Measurements from ENCODE around the gene CNTNAP2.

Gene CNTNAP2

DNA sequence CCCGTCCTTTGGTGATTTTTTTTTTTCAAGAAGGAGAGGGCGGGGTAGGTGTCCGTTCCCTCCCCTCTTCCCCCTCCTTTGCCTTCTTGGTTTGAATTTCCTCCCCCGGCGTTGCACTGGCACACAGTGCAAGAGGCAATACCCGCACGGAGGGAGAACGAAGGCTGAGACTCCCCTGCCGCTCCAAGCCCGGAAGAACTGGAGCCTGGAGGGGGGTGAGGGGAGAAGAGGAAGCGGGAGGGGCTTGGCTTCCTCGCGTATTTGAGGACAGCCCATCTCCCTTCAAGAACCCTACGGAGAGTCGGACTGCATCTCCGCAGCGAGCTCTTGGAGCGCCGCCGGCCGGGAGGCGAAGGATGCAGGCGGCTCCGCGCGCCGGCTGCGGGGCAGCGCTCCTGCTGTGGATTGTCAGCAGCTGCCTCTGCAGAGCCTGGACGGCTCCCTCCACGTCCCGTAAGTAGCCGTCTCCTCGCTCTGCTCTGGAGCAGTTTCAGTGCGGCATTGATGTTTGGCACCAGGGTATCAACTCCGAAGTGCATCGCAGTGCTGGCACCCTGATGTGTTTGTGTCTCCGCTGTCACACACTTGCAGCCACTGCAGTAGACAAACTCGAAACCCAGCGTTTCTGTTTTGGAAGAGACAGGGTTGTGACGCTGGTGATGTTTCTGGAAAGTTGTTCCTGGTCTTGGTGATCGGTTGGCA is at the start of gene CNTNAP2:
Gene CNTNAP2 (plus strand): TSS at position 281 of the 702 bp plus-strand sequence. CDS start 76 bp downstream, at position 357.
- no peak for DNase-seq

DNA sequence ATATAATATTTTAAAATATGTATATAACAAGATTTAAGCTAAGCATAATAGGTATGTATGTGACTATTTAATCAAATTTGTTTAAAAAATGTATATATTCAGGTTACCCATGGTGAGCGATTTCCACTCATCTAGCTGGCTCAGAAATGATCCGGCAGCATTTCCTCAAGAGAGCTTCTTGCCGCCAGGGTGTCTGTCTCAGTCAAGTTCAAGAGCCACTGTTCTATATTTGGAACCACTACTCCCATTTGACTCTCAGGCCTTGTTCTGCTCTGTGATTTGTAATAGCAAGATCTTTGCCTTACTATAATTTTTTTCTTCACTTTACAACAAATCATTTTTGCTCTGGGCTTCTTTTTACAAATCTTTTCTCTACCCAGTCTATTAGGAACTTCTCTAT is 48.7 kb upstream of the CNTNAP2 start:
- no peak for DNase-seq

DNA sequence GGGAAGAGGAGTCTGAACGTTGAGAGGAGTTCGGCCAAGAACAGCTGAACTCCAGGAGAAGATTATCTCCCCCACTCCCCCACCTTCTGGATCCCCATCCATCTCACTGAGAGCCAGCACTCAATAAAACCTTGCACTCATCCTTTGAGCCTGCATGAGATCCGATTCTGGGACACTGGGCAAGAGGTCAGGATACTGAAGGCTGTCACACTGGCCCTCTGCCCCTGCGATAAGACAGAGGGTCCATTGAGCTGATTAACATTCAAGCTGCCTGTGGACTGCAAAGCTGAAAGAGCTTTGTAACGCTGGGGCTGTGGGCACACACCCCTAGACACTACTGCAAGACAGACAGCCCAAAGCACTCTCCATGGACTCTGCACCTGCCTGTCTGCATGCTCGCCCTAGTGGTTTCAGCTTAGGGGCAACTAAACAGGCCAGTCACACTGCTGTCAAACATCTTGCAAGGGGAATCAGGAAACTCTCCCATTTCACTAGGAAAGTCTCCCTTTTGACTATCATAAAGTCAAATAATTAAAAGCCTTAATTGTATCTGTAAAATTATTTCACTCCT is 42.3 kb upstream of the CNTNAP2 start:
- DNase-seq: no peak

DNA sequence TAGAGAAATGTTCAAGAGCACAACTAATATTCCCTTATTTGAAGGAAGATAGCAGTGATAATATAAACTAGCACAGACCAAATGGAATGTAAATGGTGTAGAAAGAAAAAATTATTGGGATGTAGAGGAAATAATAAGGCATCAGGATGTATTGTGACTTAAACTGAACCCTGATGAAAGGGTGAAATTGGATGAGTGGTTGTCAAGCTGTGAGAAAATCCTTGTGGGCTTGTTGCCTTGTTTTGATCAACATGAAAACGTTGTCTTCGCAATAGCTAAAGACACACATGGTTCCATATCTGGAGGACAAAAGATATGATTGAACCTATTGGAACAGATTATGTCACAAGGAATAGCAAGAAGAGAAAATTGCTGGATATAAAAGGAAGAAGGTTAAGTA is 40.3 kb upstream of the CNTNAP2 start:
- no peak for DNase-seq

DNA sequence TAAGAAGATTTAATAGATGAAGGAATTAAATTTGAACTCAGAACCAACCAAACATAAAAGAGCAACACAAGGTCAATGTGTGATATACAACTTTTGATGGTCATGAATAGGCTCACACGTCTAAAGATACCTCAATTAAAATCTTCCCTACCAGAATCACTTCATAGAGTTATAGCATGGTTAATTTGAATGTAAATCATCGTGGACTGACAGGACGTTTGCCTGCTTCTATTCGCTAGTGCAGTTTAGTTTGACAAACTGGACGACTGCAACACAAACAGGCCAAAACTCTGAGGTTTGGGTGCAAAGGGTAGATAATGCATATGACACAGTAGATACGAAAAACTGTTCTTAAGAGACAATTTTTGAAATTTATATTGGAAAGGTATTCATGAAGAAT is 32.5 kb upstream of the CNTNAP2 start:
- no peak for DNase-seq

DNA sequence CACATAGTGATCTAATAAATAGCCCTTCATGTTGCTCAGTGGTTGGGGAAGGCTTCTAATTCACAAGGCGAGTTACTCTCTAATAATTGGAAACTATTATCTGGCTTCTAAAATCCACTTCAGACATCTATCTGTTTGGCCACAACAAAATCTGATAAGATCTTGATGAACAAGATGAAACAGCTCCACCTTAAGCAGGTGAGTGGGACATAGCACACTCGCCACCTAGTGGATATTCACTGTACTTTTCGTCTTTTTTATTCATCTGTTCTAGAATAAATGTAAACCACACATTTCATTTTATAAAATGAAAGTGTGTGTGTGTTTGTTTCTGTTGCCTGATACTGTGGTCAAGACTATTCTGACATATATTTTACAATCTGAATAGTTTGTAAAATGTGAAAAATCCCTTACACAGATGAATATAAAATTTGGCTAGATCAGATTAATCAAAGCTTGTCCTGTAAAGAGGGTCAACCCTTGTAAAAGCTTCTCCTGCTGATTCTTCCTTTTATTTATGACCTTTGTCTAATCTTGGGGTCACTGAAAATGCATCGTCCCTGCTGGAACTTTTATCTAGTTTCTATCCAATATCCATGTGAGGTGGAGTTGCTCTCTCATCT is 26.5 kb upstream of the CNTNAP2 start:
- no peak for DNase-seq

DNA sequence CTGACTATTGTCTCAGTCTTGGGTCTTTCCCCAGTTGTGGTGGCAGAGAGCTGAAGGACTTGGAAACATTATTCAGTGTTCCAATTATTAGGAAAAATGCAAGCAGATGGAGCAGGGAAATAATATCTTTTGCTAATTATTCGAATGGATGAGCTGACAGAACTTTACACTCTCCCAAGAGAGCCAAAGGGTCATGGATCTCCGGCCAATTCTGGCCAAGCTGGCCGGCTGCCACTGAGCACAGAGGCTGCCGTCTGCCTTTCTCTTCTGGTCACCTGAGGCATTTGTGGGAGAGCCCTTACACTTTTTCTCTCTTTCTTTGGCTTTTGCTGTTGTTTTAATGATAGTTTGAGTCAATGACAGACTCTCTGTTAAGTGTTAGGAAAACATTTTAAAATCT is 22.2 kb upstream of the CNTNAP2 start:
- no peak for DNase-seq

DNA sequence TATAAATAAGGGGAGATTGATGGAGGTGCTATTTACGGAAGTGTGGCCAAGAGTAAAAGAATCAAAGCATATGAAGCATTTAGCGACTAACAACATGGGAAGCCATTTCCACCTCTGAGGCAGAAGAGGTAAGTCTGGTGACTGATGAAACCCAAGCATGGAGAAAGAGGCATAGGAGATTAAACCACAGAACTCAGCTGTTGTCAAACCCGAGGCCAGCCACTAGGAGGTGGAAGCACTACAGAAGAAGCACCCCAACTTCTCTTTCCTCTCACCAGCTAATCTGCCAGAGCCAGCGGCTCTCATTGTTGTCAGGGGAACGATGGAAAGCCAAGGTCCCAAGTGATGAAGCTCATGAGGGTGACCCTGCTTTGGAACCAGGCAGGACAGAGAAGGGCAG is 19.6 kb upstream of the CNTNAP2 start:
- DNase-seq: no peak

DNA sequence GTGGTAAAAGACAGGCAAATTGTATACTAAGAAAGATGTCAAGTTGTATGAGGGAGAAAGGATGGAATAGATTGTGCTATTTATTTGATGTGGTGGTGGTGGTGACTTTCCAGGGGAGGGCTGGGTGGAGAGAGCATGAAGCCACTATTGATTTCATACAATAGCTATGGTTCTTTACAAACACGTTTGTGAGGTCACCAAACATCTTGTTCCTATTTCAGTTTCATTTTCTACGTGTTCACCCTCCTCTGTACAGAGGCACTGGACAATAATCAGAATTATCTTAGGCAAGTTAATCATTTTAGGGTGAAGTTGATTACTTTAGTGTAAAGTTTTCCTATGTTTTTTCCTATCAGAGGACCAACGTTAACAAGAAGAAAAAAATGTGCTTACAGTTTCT is 10.3 kb upstream of the CNTNAP2 start:
- no peak for DNase-seq

DNA sequence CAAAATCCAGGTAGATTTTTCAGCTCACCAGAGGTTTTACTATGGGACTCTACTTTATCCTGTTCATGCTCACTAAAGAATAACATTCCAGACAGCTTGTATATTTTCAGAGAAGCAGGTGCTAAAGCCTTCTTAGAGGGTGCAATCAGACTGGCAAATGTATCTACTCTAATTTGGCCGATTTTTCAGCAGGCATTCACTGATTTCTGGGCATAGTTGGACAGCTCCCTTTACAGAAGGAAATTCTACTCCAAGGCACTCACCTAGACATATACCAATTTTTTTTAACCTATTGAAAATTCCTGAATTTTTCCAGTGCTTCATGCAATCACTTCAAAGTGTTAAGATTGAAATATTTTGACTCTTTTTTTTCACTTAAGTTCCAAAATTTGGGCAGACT is 3.8 kb upstream of the CNTNAP2 start:
- DNase-seq: no peak

DNA sequence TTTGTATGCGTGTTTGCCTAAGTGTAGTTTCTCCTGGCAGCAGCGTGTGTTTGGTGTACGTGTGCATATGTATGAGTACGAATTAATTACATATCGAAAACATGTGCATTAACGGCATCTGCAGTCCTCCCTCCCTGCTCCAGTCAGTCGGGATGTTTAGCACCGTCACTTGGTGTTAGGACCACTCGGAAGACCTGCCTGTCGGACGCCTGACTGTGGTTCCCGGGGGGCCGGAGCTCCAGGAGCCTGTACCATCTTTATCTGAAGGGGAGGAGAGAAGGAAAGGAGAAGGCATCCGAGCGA is 1.1 kb upstream of the CNTNAP2 start:
- DNase-seq: no peak

DNA sequence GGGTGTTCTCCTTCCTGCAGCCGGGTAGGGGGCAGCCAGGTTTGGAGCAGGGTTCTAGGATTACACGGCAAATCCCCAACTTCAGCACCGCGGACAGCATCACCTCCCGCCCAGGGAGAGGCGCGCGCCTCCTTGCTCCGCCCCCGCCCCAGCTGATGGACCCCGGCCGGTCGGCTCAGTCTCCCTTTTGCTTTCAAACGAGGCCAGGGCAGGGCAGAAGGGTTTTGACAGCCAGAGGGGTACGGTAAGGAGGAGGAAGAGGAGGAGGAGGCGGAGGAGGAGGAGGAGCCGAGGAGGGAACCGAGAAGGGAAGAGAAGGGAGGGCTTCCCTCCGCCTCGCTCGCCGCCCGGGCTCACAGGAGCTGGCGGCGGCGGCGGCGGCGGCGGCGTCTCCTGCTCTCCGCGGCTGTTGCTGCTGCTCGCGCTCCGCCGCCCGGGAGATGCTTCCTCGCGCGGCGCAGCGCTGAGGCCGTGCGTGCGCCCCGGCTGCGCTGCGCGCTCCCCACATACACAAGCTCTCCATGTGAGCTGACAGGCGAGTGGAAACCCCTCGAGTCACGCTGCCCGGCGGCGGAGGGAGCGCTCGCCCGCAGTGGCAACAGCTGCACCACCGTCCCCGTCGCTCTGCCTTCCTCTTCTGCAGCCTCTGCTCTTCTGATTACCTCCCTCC is 615 bp upstream of the CNTNAP2 start:
- no peak for DNase-seq

DNA sequence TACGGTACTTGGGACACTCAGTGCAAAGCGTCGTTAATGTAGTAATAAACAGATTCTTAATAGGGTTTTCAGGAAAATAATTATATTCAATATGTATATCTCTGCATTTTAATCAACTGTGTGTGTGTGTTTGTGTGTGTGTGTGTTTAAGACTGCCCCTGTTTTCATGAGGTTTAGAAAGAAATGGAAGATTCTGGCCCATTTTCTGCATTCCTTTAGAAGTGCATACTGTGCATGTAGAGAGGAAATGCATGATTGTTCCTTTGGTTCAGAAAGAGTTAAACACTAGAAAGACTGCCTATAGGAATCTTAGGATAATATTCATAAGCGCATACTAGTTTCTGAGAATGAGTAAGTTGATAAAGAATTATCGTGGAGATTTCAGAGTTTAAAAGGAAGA is 975 bp downstream of the CNTNAP2 start:
- DNase-seq: no peak

DNA sequence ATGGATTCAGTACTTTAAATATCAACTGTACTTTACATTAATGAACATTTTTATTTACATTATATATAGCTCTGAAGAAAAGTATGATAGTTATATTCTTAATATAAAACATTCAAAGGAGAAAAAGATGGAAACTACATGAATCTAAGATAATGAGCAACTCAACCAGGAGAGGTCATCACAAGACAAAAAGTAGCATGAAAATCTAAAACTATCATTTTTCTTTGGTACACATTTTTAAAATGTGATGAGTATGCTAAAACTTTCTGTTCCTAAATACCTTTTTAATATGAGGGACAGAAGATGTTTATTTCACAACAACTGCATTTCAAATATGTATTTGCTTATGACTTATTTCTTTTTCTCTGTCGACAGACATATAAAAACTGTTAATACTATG is 2.4 kb downstream of the CNTNAP2 start:
- no peak for DNase-seq

DNA sequence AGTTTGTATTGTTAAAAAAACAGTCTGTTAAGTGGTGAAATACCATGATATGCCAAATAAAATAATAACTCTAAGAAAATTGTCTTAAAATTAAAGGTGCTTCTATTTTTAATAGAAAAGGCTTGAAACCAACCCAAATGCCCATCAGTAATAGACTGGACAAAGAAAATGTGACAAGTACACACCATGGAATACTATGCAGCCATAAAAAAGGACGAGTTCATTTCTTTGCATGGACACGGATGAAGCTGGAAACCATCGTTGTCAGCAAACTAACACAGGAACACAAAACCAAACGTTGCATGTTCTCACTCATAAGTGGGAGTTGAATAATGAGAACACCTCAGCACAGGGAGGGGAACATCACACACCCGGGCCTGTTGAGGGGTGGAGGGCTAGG is 7.1 kb downstream of the CNTNAP2 start:
- DNase-seq: no peak

DNA sequence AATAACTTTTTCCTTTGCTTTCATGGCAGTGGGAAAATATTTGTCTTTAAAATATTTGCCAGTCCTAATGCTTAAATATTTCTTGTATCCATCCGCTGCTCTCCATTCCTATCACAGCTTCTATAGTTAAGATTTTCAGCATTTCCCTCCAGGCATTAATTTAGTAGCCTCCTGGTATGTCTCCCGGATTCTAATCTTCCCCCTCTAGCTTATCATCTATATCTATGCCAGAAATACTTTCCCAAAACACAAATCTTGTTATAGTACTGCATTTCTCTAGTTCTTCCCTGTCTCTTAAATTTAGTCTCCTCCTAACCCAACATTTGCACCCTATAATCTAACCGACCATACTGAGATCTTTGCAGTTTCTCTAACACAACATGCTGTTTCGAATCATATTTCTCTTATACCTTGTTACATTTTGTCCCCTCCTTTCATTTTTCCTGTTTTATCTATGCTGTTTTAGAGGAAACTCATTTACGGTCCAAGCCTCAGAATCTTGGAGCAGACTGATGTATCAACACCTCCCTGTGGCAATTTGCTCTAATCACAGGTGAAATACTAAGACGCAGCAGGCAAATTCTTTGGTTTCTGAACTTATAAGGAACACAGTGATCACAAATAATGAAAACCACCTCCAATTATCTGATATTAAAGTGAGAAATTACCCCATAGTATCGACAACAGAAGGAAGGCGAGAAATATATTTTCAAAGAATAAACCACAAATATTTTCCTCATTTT is 10.3 kb downstream of the CNTNAP2 start:
- no peak for DNase-seq

DNA sequence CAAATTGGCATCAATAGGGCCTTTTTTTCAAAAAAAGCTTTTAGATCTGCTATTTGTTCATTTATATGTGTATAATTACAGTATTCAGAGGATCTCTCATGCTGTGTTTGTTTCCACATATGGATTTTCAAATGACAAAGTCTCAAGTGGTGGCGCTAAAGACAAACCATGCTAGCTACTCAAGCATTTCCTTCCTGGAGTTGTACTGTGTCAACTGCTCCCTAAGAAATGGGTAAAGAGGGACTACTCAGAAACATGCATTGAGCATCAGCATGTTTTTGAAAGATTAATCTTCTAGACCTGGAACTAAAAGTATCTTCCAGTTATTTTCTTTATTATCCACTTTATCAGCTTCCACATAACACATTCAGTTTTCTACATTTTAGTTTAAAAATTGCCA is 12.7 kb downstream of the CNTNAP2 start:
- no peak for DNase-seq

DNA sequence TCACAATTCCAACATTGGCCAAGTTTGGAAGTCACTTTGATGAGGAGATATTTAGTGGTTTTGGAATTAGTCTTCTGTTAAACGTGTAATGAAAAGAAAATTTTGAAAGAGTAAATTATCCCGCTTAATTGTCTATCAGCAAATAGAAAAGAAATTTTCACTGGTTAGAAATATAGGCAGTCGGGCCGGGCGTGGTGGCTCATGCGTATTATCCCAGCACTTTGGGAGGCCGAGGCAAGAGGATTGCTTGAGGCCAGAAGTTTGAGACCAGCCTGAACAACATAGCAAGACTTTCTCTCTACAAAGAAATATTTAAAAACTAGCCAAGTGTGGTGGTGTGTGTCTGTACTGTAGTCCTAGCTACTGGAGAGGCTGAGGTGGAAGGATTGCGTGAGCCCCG is 13.4 kb downstream of the CNTNAP2 start:
- no peak for DNase-seq

DNA sequence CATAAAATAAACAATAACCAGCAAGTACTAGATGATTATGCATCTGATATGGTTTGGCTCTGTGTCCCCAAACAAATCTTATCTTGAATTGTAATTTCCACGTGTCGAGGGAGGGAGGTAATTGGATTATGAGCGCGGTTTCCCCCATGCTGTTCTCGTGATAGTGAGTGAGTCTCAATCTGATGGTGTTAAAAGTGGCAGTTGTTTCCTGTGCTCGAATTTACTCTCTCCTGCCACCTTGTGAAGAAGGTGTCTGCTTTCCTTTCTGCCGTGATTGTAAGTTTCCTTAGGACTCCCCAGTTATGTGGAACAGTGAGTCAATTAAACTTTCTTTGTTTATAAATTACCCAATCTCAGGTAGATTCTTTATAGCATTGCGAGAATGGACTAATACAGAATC is 15.1 kb downstream of the CNTNAP2 start:
- DNase-seq: no peak

DNA sequence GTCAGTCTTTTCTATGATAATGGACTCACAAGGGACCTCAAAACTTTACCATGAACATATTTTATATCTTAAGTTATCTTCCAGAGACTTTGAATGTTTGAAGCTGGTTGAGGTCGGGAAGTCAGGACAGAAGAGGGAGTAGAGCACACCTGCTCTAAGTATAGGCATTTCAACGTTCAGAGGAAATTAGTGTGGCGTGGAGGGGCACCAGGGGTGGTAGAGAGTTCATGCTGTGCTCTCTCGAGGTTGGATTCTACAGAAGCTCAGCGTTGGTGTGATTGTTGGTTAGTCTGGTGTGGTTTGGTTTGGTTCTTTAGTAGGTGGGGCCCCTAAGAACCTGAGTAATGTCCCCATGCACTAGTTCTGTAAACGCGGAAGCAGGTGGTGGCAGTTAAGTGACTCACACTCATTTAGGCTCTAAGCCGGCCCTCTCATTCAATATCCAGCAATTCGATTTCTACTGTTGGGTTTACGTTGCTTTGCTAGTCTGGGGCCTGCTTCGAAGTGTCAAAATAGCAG is 19.8 kb downstream of the CNTNAP2 start:
- no peak for DNase-seq

DNA sequence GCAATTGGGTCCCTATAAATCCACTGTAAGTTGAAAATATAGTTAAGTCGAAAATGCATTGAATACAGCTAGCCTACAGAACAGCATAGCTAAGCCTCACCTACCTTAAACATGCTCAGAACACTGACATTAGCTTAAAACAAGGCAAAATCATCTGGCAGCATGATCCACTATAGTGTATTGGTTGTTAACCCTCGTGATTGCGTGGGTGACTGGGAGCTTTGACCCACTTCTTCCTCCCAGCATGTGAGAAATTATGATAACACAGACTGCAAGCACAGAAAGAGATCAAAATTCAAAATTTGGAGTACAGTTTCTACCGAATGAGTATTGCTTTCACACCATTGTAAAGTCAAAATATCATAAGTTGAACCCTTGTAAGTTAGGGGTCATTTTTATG is 22.3 kb downstream of the CNTNAP2 start:
- no peak for DNase-seq

DNA sequence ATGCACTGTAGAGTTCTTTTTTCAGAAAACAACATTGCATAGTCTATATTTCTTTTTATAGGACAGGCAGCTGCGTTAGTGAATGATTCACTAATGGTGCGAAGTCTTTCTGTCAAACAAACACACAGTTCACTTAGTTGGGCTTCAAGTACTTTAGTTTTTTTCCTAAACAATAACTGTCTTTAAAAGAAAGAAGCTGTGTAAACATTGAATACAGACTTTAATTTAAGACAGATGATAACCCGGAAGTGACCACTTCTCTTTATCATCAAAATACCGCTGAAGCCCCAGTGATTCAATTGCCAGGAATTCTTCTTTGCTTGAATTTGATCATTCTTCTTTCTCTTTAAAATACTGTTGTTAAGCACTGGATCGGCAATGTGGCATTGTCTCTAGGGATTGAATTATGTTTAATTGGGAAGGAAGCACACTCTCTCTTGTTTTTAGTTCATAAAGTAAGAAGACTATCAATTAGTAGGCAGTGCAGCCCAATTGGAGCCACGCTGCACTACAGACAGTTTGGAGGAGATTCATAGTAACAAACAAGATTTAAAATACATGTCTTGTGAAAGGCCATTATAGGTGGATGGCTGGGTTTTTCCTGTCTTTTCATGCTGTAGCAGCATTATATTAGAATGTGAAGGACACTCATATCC is 30.4 kb downstream of the CNTNAP2 start:
- DNase-seq: no peak

DNA sequence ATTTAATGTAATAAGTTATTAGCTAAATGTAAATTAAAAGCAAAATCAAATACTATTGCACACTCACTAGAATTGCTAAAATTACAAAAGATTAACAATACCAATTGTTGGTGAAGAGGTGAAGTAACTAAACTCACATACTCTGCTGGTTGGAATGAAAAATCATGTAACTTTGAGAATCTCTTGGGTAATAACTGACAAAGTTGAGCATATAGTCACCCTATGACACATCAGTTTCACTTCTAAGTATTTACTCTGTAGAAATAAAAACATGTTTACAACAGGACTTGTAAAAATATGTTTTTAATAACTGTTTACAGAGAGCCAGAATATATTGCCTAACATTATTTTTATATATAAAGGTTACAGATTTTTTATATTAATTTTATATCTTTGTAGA is 33.6 kb downstream of the CNTNAP2 start:
- no peak for DNase-seq
